Endothelial cell of umbilical vein (primary cell): ENCODE data around the gene ANTXRL.

Experiments used
- EZH2 ChIP-seq: IDR thresholded peaks from 2 replicates; pipeline ENCODE4 v1.6.1; 2012; ENCODE audit warnings: borderline replicate concordance, low read depth, mild to moderate bottlenecking, moderate library complexity, low read length, inconsistent platforms; ENCODE audit not compliant: severe bottlenecking
- FOS ChIP-seq: IDR thresholded peaks from 2 replicates; pipeline ENCODE4 v1.6.1; 2011; ENCODE audit warnings: mild to moderate bottlenecking, low read length, moderate library complexity, borderline replicate concordance; ENCODE audit not compliant: insufficient read depth
- POLR2A ChIP-seq: IDR thresholded peaks from 2 replicates; pipeline ENCODE4 v1.6.1; 2012; ENCODE audit warnings: low read depth, mild to moderate bottlenecking, control low read depth, low read length
- POLR2AphosphoS5 ChIP-seq: IDR thresholded peaks from 2 replicates; pipeline ENCODE4 v1.6.1; 2012; ENCODE audit warnings: low read depth, mild to moderate bottlenecking, control low read depth, low read length, moderate library complexity; ENCODE audit not compliant: insufficient read depth
- TF ChIP-seq, protein P1 (sequence below), 2 donors: IDR thresholded peaks; 1 replicate in 1 of 2; 2 replicates in 1 of 2; pipeline ENCODE4 v1.5.1; 2011; ENCODE audit warnings: low read length in 2 of 2, mild to moderate bottlenecking in 2 of 2, moderate library complexity in 2 of 2, control low read depth in 1 of 2, inconsistent platforms in 1 of 2, low read depth in 1 of 2; ENCODE audit not compliant: insufficient read depth in 1 of 2; ENCODE audit errors: extremely low read depth in 1 of 2
- TF ChIP-seq, protein P2 (sequence below): IDR thresholded peaks from 2 replicates; pipeline ENCODE4 v1.6.1; 2011; ENCODE audit not compliant: insufficient read depth, insufficient read length

GRCh38 chr10:46264737-46265368, 21.9 kb upstream of the ANTXRL start:
- TF ChIP-seq FOS (no peak), POLR2AphosphoS5 (no peak), POLR2A (no peak), EZH2 (no peak)
- TF ChIP-seq, protein P1, sequence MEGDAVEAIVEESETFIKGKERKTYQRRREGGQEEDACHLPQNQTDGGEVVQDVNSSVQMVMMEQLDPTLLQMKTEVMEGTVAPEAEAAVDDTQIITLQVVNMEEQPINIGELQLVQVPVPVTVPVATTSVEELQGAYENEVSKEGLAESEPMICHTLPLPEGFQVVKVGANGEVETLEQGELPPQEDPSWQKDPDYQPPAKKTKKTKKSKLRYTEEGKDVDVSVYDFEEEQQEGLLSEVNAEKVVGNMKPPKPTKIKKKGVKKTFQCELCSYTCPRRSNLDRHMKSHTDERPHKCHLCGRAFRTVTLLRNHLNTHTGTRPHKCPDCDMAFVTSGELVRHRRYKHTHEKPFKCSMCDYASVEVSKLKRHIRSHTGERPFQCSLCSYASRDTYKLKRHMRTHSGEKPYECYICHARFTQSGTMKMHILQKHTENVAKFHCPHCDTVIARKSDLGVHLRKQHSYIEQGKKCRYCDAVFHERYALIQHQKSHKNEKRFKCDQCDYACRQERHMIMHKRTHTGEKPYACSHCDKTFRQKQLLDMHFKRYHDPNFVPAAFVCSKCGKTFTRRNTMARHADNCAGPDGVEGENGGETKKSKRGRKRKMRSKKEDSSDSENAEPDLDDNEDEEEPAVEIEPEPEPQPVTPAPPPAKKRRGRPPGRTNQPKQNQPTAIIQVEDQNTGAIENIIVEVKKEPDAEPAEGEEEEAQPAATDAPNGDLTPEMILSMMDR (IDR thresholded peaks at IDR 0.05; ENCODE audit: extremely low read depth in 1 of 2, insufficient read depth in 1 of 2, low read depth in 1 of 2, low read length in 2 of 2), result no peak
- TF ChIP-seq, protein P2, sequence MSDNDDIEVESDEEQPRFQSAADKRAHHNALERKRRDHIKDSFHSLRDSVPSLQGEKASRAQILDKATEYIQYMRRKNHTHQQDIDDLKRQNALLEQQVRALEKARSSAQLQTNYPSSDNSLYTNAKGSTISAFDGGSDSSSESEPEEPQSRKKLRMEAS, result no peak
